Pons (tissue), 1 donor: ENCODE results near the gene ZGPAT.

Experiments
- DNase-seq: peaks from one replicate; pipeline ENCODE4 v3.0.0-alpha.2; 2016; ENCODE audit warnings: low spot score

Gene ZGPAT

GRCh38 chr20:63734111-63734945 is 26.5 kb downstream of the ZGPAT start:
- no peak for DNase-seq

- no peak for DNase-seq
Observed at GRCh38 chr20:63734946-63735858, 27.4 kb downstream of the ZGPAT start.

- no peak for DNase-seq
Observed at GRCh38 chr20:63735859-63736718, 28.2 kb downstream of the ZGPAT start, which contains the start of gene LIME1. LIME1 (plus strand) TSS chr20:63736664; CDS start chr20:63737550, 886 bp downstream.

- DNase-seq, result no peak
Observed at GRCh38 chr20:63736893-63737694, 29.3 kb downstream of the ZGPAT start.

GRCh38 chr20:63737695-63737944 is 29.8 kb downstream of the ZGPAT start:
- no peak for DNase-seq

- no peak for DNase-seq
Observed at GRCh38 chr20:63737945-63738686, 30.3 kb downstream of the ZGPAT start.

- no peak for DNase-seq
Observed at GRCh38 chr20:63738687-63739129, 30.9 kb downstream of the ZGPAT start.

GRCh38 chr20:63739130-63740069 is 31.6 kb downstream of the ZGPAT start, which contains the start of gene SLC2A4RG:
SLC2A4RG (plus strand) TSS chr20:63739776; CDS start chr20:63739913, 137 bp downstream.
- DNase-seq, result peak; percentile 77

- DNase-seq, result no peak
Observed at GRCh38 chr20:63740070-63740626, 32.3 kb downstream of the ZGPAT start.

- DNase-seq, result peak; percentile 64
Observed at GRCh38 chr20:63740627-63741353, 33.0 kb downstream of the ZGPAT start.

GRCh38 chr20:63741354-63741675 is 33.5 kb downstream of the ZGPAT start:
- no peak for DNase-seq

GRCh38 chr20:63741676-63742380 is 34.0 kb downstream of the ZGPAT start:
- DNase-seq, result no peak

- DNase-seq, result no peak
Observed at GRCh38 chr20:63742381-63743024, 34.7 kb downstream of the ZGPAT start.

GRCh38 chr20:63743210-63743970 is 35.6 kb downstream of the ZGPAT start:
- no peak for DNase-seq

- DNase-seq, result no peak
Observed at GRCh38 chr20:63744158-63744557, 36.3 kb downstream of the ZGPAT start.
